Loucy (cell line): Measurements from ENCODE around the gene ADAMTS2.

ENCODE experiments used
- H2AFZ ChIP-seq: fragments of 200-600 bp; sonication (generic); 2 replicates; pipeline ENCODE4 v1.6.0; 2016; ENCODE audit warnings: antibody characterized with exemption, mild to moderate bottlenecking, low read length, moderate library complexity
- H3F3A ChIP-seq: fragments of 200-600 bp; 2 replicates; pipeline ENCODE4 v1.6.0; 2016; ENCODE audit warnings: antibody characterized with exemption, low read depth, mild to moderate bottlenecking
- H3K27me3 ChIP-seq: fragments of 200-600 bp; sonication (generic); 2 replicates; pipeline ENCODE4 v1.6.1; 2014; ENCODE audit warnings: low read length, mild to moderate bottlenecking; ENCODE audit not compliant: insufficient read depth, poor library complexity, severe bottlenecking
- H3K36me3 ChIP-seq: fragments of 200-600 bp; sonication (generic); 2 replicates; pipeline ENCODE4 v1.6.1; 2016; ENCODE audit warnings: low read length; ENCODE audit not compliant: insufficient read depth
- H3K4me1 ChIP-seq: fragments of 200-600 bp; sonication (generic); 2 replicates; pipeline ENCODE4 v1.5.1; 2014; ENCODE audit warnings: low read length, mild to moderate bottlenecking; ENCODE audit not compliant: insufficient read depth, poor library complexity, severe bottlenecking
- H3K4me2 ChIP-seq: fragments of 200-600 bp; sonication (generic); 2 replicates; pipeline ENCODE4 v1.6.0; 2014; ENCODE audit warnings: antibody characterized with exemption, low read length, low read depth, mild to moderate bottlenecking; ENCODE audit not compliant: poor library complexity, severe bottlenecking
- H3K4me3 ChIP-seq: fragments of 200-600 bp; sonication (generic); 2 replicates; pipeline ENCODE4 v1.5.1; 2014; ENCODE audit warnings: low read length, mild to moderate bottlenecking, mixed read lengths; ENCODE audit not compliant: poor library complexity, severe bottlenecking
- H3K79me2 ChIP-seq: fragments of 200-600 bp; sonication (generic); 2 replicates; pipeline ENCODE4 v1.6.1; 2014; ENCODE audit warnings: low read length; ENCODE audit not compliant: insufficient read depth
- H3K9ac ChIP-seq: fragments of 200-600 bp; sonication (generic); 2 replicates; pipeline ENCODE4 v1.6.0; 2014; ENCODE audit warnings: mild to moderate bottlenecking, low read depth, low read length, moderate library complexity; ENCODE audit not compliant: poor library complexity, severe bottlenecking
- H3K9me2 ChIP-seq: fragments of 200-600 bp; sonication (generic); replicated peaks from 2 replicates; pipeline ENCODE4 v1.6.1; 2016; ENCODE audit warnings: low read depth, low read length, mixed read lengths
- H3K9me3 ChIP-seq: fragments of 200-600 bp; sonication (generic); 2 replicates; pipeline ENCODE4 v1.6.1; 2014; ENCODE audit warnings: mild to moderate bottlenecking, antibody characterized with exemption, low read length, low read depth; ENCODE audit not compliant: insufficient read depth
- H4K20me1 ChIP-seq: fragments of 200-600 bp; sonication (generic); 2 replicates; pipeline ENCODE4 v1.6.0; 2014; ENCODE audit warnings: antibody characterized with exemption, low read length, mild to moderate bottlenecking; ENCODE audit not compliant: insufficient read depth, poor library complexity, severe bottlenecking
- CTCF ChIP-seq: fragments of 200-600 bp; sonication (generic); conservative IDR thresholded peaks from 2 replicates; pipeline ENCODE4 v1.5.1; 2014; ENCODE audit warnings: mild to moderate bottlenecking, antibody characterized with exemption, low read length
- EZH2phosphoT487 ChIP-seq: fragments of 200-600 bp; IDR thresholded peaks from 2 replicates; pipeline ENCODE4 v1.6.1; 2018; ENCODE audit warnings: antibody characterized with exemption, mild to moderate bottlenecking, moderate library complexity, borderline replicate concordance

Gene ADAMTS2

GRCh38 chr5:179234563-179235135, 110.6 kb downstream of the ADAMTS2 start:
- H3K27me3 ChIP-seq, result no peaks in the 10 kb centered on the region
- no peaks in the 10 kb centered on the region for H3K36me3 ChIP-seq
- no peak overlapping the region for H3K4me2 ChIP-seq
- H3F3A ChIP-seq, result no peaks in the 10 kb centered on the region
- no peaks in the 10 kb centered on the region for H3K9me3 ChIP-seq
- no peak for TF ChIP-seq CTCF
- no peak for TF ChIP-seq EZH2phosphoT487
- no peak overlapping the region for H2AFZ ChIP-seq
- no peaks in the 10 kb centered on the region for H3K4me1 ChIP-seq
- no peaks in the 10 kb centered on the region for H3K9me2 ChIP-seq
- H3K79me2 ChIP-seq, result no peaks in the 10 kb centered on the region
- no peak overlapping the region for H3K9ac ChIP-seq
- H3K4me3 ChIP-seq, result no peak overlapping the region
- no peaks in the 10 kb centered on the region for H4K20me1 ChIP-seq

- Histone ChIP-seq H3K36me3 (no peaks in the 10 kb centered on the region), H4K20me1 (no peaks in the 10 kb centered on the region)
- TF ChIP-seq CTCF (no peak), EZH2phosphoT487 (no peak)
These were observed 111.2 kb downstream of the ADAMTS2 start for GRCh38 chr5:179233909-179234562.

GRCh38 chr5:179232091-179232735, 113.0 kb downstream of the ADAMTS2 start:
- Histone ChIP-seq H3K9ac (no peak overlapping the region), H3K79me2 (no peaks in the 10 kb centered on the region), H2AFZ (no peak overlapping the region), H3K27me3 (no peaks in the 10 kb centered on the region), H3K36me3 (no peaks in the 10 kb centered on the region), H3K4me1 (no peaks in the 10 kb centered on the region), H3K9me3 (no peaks in the 10 kb centered on the region), H3K4me2 (no peak overlapping the region), H3K4me3 (no peak overlapping the region), H4K20me1 (no peaks in the 10 kb centered on the region), H3F3A (no peaks in the 10 kb centered on the region), H3K9me2 (no peaks in the 10 kb centered on the region)
- TF ChIP-seq EZH2phosphoT487 (no peak), CTCF (no peak)

More at GRCh38 chr5:179233909-179234562, 111.2 kb downstream of the ADAMTS2 start:
- Histone ChIP-seq H3K4me2 (no peak overlapping the region), H3K4me1 (no peaks in the 10 kb centered on the region), H3K9ac (no peak overlapping the region), H3K27me3 (no peaks in the 10 kb centered on the region), H3K79me2 (no peaks in the 10 kb centered on the region), H3K9me2 (no peaks in the 10 kb centered on the region), H2AFZ (no peak overlapping the region), H3F3A (no peaks in the 10 kb centered on the region), H3K9me3 (no peaks in the 10 kb centered on the region), H3K4me3 (no peak overlapping the region)
